Measurements from ENCODE around the gene HEBP2.
"Not testable (repeated sequence)": the region's sequence is repeated elsewhere in the genome, so short reads cannot be mapped to it uniquely, and the experiment has no call there.

The HEBP2 gene

DNA sequence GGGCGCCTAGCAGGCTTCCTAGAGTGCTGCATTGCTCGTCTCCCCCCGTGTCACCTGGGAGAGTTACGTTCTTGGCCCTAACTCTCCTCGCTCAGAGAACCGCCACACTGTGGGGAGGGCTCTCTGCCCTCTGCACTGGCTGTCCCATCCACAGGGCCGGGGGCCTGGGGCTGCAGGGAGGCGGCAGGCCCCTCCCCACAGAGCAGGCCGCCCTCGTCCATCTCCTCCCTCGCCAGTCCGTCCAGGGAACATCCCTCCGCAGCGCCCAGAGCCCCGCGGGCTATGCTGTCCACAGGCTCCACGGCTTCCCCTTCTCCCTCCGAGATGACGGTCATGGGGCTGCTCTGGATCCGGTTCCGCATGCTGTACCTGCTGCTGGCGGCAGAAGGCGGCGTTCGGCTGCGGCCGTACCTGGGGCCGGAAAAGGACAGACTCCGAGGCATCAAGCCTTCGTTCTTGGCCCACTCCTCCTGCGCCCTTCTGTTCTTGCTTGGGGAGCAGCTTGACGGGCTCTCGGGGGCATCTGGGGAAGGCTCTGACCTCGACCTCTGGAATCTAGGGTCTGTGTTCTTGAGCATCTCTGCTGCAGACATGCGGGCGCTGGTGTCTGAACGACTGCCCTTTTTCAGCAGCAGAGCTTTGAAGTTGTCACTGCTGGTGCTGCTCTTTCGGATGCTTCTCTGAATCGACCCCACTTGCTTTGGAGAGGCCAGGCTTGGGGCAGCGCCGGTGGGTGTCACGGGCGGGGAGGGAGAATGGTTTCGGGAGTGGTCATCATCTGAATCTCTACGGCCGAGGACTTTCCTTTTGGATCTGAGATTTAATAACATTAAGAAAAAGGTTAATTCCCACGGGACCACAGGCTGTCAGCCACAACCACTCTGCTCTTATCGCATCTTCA is 20.2 kb downstream of the HEBP2 start:
- Histone ChIP-seq H3K36me3 (ENCODE audit: control insufficient read depth, insufficient read depth, low read length) (peaks cover 35% of the 10 kb centered on the region), H3K4me3 (ENCODE audit: extremely low read depth, insufficient read depth, low read length, poor library complexity, severe bottlenecking) (no peak overlapping the region), H3K27ac (ENCODE audit: low read depth, low read length, severe bottlenecking) (no peak overlapping the region), H3K9me3 (ENCODE audit: control insufficient read depth, low read length) (no peaks in the 10 kb centered on the region), H3K4me1 (ENCODE audit: control insufficient read depth, insufficient read depth, low read length, poor library complexity, severe bottlenecking) (no peaks in the 10 kb centered on the region)
- 93 to 96% methylated on average over 42 to 44 of the region's 48 CpGs for WGBS, 2 experiments (ENCODE audit: insufficient coverage in 2 of 2)

DNA sequence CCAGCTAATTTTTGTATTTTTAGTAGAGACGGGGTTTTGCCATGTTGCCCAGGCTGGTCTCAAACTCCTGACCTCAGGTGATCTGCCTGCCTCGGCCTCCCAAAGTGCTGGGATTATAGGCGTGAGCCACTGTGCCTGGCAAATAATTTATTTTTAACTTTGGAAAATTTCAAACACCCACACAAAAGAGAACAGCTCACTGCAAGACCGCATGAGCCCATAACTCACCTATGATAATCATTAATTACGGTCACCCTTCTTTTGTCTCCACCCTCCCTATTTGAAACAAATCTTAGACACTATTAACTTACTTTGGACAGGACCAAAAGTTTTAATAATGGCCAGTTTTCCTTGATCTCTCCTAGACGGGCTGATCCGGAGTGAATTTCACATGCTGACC is 21.2 kb downstream of the HEBP2 start:
- WGBS, 2 experiments (ENCODE audit: insufficient coverage in 2 of 2), result 85 to 92% methylated on average over 4 to 5 of the region's 7 CpGs
- H3K4me3 ChIP-seq (ENCODE audit: extremely low read depth, insufficient read depth, low read length, poor library complexity, severe bottlenecking); H3K27ac ChIP-seq (ENCODE audit: low read depth, low read length, severe bottlenecking); H3K4me1 ChIP-seq (ENCODE audit: control insufficient read depth, insufficient read depth, low read length, poor library complexity, severe bottlenecking); H3K9me3 ChIP-seq (ENCODE audit: control insufficient read depth, low read length): not testable (repeated sequence)
- peaks cover 32% of the 10 kb centered on the region for H3K36me3 ChIP-seq (ENCODE audit: control insufficient read depth, insufficient read depth, low read length)

DNA sequence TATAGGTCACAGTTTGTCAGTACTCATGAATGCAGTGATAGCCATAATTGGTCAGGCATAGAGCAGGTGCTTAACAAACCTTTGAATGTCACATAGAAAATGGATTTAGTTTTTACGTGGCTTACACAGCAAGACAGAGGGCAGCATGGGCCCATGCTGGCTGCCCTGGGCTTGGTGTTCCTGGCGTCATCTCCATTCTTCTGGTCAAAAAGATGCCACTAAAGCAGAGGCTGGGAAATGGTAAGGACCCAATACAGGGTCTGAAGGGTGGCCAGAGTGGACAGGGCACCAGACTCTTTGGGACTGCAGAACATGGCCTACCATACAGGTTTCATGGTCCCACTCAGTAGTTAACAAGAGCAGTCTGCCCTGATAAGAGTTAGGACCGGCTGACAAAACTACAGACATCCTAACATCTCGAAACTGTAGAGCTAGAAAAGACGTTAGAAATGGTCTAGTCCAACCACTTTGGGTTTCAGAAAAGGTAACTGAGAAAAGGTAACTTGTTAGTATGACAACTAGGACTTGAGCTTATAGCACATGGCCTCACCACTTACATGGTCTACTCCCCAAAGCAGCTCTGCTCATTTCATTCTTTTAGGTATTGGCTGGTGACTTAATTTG is 22.6 kb downstream of the HEBP2 start:
- no peaks in the 10 kb centered on the region for H3K4me1 ChIP-seq (ENCODE audit: control insufficient read depth, insufficient read depth, low read length, poor library complexity, severe bottlenecking)
- no peak overlapping the region for H3K4me3 ChIP-seq (ENCODE audit: extremely low read depth, insufficient read depth, low read length, poor library complexity, severe bottlenecking)
- peaks cover 30% of the 10 kb centered on the region for H3K36me3 ChIP-seq (ENCODE audit: control insufficient read depth, insufficient read depth, low read length)
- WGBS, 2 experiments (ENCODE audit: insufficient coverage in 2 of 2), result 97 to 100% methylated on average over 1 to 3 of the region's 5 CpGs
- no peaks in the 10 kb centered on the region for H3K9me3 ChIP-seq (ENCODE audit: control insufficient read depth, low read length)
- H3K27ac ChIP-seq (ENCODE audit: low read depth, low read length, severe bottlenecking), result no peak overlapping the region

DNA sequence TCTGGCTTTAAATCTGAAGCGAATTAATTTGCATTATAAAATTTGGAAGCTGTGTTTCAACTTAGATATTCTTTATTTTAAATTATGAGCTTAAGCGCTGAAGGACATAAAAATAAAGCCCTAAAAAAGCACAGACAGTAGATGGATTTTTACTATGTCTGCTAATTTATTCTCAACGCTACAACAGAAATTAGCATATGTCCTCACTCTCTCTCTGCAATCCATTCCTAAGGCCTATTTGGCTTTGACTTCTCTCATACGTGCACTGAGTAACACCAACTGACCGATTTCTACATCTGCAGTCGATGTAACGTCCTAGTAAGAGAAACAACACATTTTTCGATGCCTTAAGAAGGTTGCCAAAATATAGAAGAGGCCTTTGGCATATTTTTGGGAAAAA is 23.7 kb downstream of the HEBP2 start:
- Histone ChIP-seq H3K36me3 (ENCODE audit: control insufficient read depth, insufficient read depth, low read length) (peaks cover 39% of the 10 kb centered on the region), H3K27ac (ENCODE audit: low read depth, low read length, severe bottlenecking) (no peak overlapping the region), H3K4me3 (ENCODE audit: extremely low read depth, insufficient read depth, low read length, poor library complexity, severe bottlenecking) (no peak overlapping the region), H3K9me3 (ENCODE audit: control insufficient read depth, low read length) (no peaks in the 10 kb centered on the region), H3K4me1 (ENCODE audit: control insufficient read depth, insufficient read depth, low read length, poor library complexity, severe bottlenecking) (no peaks in the 10 kb centered on the region)
- WGBS, 2 experiments (ENCODE audit: insufficient coverage in 2 of 2), result 93 to 94% methylated on average over 5 of the region's 8 CpGs

DNA sequence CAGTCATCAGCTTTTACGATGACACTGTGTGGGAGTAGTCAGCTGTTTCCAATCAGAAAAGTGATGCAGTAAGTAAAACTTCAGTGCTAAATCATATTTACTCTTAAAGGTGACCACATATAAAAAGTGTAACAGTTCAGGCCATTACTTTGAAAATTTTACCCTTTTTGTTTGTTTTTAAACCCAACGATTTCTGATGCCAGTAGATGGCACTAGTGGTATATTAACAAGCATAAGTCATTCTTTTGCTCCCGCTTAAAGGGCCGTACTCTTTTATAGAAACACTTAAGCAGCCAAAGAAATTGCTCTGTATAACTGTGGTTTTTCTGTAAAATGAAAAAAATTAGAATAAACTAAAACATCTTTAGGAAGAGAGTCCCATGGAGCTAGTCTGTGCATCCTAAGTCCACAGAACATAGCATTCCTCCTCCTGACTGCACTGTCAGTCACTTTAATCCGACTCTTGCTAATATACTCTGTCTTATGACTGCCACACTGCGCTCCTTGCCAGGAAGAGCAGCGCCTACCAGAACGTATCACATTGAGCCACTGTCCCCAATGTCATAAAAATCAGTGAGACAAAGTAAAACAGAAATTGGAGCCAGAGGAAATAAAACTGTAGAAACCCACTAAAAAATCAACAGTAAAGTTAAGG is 25.0 kb downstream of the HEBP2 start:
- Histone ChIP-seq H3K27ac (ENCODE audit: low read depth, low read length, severe bottlenecking) (no peak overlapping the region), H3K4me1 (ENCODE audit: control insufficient read depth, insufficient read depth, low read length, poor library complexity, severe bottlenecking) (no peaks in the 10 kb centered on the region), H3K9me3 (ENCODE audit: control insufficient read depth, low read length) (no peaks in the 10 kb centered on the region), H3K36me3 (ENCODE audit: control insufficient read depth, insufficient read depth, low read length) (peaks cover 39% of the 10 kb centered on the region), H3K4me3 (ENCODE audit: extremely low read depth, insufficient read depth, low read length, poor library complexity, severe bottlenecking) (no peak overlapping the region)
- WGBS, 2 experiments (ENCODE audit: insufficient coverage in 2 of 2), result 70 to 98% methylated on average over 3 to 5 of the region's 8 CpGs

DNA sequence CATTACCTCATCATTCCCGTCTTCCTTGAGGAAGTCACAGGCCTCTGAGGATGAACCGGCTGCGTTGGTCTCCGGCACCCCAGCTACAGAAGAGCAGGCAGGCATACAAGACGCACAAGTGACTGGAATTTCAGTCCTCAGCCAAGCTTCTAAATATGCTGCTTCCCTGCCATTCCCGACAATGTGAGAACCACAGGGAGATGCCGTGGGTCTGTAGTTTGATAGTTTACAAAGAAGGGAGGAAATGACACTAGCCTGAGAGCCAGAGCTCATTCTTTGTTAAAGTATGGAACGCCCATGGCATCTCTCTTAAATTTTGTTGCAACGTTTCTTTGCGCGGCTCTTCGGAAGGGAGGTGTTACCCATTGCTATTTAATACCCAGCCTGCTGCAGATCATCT is 25.7 kb downstream of the HEBP2 start:
- no peaks in the 10 kb centered on the region for H3K4me1 ChIP-seq (ENCODE audit: control insufficient read depth, insufficient read depth, low read length, poor library complexity, severe bottlenecking)
- no peak overlapping the region for H3K27ac ChIP-seq (ENCODE audit: low read depth, low read length, severe bottlenecking)
- no peaks in the 10 kb centered on the region for H3K9me3 ChIP-seq (ENCODE audit: control insufficient read depth, low read length)
- H3K4me3 ChIP-seq (ENCODE audit: extremely low read depth, insufficient read depth, low read length, poor library complexity, severe bottlenecking), result no peak overlapping the region
- peaks cover 34% of the 10 kb centered on the region for H3K36me3 ChIP-seq (ENCODE audit: control insufficient read depth, insufficient read depth, low read length)
- WGBS, 2 experiments (ENCODE audit: insufficient coverage in 2 of 2), result 84 to 92% methylated on average over 7 to 12 of the region's 12 CpGs

DNA sequence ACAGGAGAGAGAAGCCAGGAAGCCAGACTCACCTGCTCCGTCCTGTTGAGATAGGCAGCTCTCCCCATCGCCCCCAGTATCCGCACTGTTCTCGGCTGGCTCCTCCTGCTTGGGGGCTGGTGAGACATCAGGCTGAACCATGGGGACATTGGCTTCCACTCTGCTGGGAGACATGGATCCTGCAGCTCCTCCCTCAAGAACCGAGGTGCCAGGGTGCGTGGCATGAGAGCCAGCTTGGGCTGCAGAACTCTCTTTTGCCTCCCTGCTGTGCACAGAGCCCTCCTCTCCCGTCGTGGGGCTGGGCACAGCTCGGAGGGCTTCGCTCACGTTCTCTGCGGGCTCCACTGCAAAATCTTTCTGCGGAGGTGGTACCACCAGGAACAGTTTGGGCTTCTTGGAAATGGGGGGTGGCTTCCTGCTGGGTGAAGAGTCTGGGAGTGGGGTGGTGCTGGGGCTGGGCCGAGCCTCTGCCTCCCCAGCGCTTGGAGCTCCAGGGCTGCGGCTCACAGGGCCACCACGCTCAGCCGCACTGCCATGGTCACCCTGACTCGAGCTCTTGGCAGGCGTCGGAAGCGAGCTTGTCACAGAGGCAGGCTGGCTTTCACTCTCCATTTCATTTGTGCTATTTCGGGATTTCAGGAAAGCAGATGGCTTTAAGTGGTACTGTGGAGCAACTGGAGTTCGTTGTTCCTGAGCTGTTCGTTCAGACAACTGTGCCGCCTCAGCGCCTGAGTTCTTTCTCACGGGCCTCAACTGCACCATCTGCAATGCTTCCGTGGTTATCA is 26.5 kb downstream of the HEBP2 start:
- H3K4me3 ChIP-seq (ENCODE audit: extremely low read depth, insufficient read depth, low read length, poor library complexity, severe bottlenecking), result no peak overlapping the region
- H3K4me1 ChIP-seq (ENCODE audit: control insufficient read depth, insufficient read depth, low read length, poor library complexity, severe bottlenecking), result no peaks in the 10 kb centered on the region
- no peak overlapping the region for H3K27ac ChIP-seq (ENCODE audit: low read depth, low read length, severe bottlenecking)
- 93 to 94% methylated on average over 21 to 26 of the region's 29 CpGs for WGBS, 2 experiments (ENCODE audit: insufficient coverage in 2 of 2)
- no peaks in the 10 kb centered on the region for H3K9me3 ChIP-seq (ENCODE audit: control insufficient read depth, low read length)
- H3K36me3 ChIP-seq (ENCODE audit: control insufficient read depth, insufficient read depth, low read length), result peaks cover 32% of the 10 kb centered on the region

DNA sequence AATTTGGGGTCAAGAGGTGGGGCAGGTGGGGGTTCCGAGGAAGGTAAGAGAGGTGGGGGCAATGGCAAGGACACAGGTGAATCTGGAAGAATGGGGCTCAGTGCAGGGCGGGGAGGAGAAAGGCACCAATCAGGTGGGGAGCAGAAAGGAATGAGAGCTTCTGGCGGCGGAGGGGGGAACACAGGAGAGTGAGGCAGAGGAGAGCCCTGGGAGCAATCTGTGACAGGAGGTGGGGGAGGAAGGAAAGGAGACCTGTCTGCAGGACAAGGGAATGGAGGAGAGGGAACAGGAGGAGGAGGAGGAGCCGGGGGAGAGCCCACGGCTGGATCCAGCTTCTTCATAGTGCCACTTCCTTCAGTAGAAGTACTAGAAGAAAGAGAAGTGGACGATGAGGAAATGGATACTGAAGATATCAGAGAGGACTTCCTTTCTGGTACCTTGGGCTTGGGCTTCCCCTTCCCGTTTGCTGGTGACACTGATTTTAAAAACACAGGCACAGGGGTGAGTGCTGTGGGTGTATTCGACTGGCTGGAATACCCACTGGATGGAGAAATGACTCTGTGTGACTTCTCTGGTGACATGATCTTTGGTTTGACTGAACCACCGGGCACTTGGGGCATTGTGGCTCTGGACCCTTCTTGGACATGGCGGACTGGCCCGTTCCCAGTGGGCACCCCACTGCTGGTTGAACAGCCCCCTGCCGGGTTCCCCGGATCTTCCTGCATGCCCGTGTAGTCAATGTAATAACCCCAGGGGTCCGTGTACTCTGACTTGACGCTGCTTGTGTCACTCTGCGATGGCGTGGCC is 27.4 kb downstream of the HEBP2 start:
- H3K9me3 ChIP-seq (ENCODE audit: control insufficient read depth, low read length), result no peaks in the 10 kb centered on the region
- H3K4me1 ChIP-seq (ENCODE audit: control insufficient read depth, insufficient read depth, low read length, poor library complexity, severe bottlenecking), result no peaks in the 10 kb centered on the region
- H3K4me3 ChIP-seq (ENCODE audit: extremely low read depth, insufficient read depth, low read length, poor library complexity, severe bottlenecking), result no peak overlapping the region
- H3K27ac ChIP-seq (ENCODE audit: low read depth, low read length, severe bottlenecking), result no peak overlapping the region
- 88 to 92% methylated on average over 14 to 18 of the region's 19 CpGs for WGBS, 2 experiments (ENCODE audit: insufficient coverage in 2 of 2)
- peaks cover 32% of the 10 kb centered on the region for H3K36me3 ChIP-seq (ENCODE audit: control insufficient read depth, insufficient read depth, low read length)

DNA sequence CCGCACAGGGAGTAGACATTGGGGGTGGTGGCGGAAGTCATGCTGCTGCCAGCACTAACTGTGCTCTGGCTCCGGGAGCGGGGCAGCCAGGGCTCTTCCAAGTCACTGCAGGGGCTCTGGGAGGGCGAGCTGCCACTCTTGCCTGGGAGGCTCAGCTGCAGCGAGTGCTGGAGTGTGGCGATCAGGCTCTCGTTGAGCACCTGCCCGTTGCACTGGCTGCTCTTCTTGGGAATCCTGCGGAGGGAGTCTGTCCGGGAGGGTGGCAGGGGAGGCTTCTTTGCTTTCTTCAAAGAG is 28.0 kb downstream of the HEBP2 start:
- peaks cover 31% of the 10 kb centered on the region for H3K36me3 ChIP-seq (ENCODE audit: control insufficient read depth, insufficient read depth, low read length)

DNA sequence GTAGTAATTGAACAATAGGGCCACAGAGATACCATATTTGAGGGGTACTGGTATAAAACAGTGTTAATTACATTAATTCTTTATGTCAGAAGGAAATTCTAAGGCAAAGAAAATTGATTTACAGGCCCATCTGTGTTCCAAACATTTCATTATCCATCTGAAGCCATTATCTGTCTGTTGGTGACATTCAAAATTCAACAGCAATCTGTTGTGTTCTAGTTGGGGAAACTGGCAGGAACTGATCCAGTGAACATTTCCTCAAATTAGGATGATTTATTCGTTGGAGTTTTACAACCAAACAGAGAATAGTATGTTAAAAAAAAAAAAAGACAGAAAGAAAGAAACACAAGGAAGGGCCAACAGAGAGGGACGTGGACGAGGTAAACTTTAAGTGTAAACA is 30.1 kb downstream of the HEBP2 start:
- WGBS, 2 experiments (ENCODE audit: insufficient coverage in 2 of 2), result 73% methylated on average over 3 of the region's 3 CpGs; no CpG with 5 or more reads in 1 of the 2 experiments
- H3K36me3 ChIP-seq (ENCODE audit: control insufficient read depth, insufficient read depth, low read length), result peaks cover 40% of the 10 kb centered on the region

More for the DNA sequence above, 28.0 kb downstream of the HEBP2 start:
- Histone ChIP-seq H3K9me3 (ENCODE audit: control insufficient read depth, low read length) (no peaks in the 10 kb centered on the region), H3K27ac (ENCODE audit: low read depth, low read length, severe bottlenecking) (no peak overlapping the region), H3K4me3 (ENCODE audit: extremely low read depth, insufficient read depth, low read length, poor library complexity, severe bottlenecking) (no peak overlapping the region), H3K4me1 (ENCODE audit: control insufficient read depth, insufficient read depth, low read length, poor library complexity, severe bottlenecking) (no peaks in the 10 kb centered on the region)
- 93 to 94% methylated on average over 10 of the region's 11 CpGs for WGBS, 2 experiments (ENCODE audit: insufficient coverage in 2 of 2)

More for the DNA sequence above, 30.1 kb downstream of the HEBP2 start:
- Histone ChIP-seq H3K4me3 (ENCODE audit: extremely low read depth, insufficient read depth, low read length, poor library complexity, severe bottlenecking) (no peak overlapping the region), H3K27ac (ENCODE audit: low read depth, low read length, severe bottlenecking) (no peak overlapping the region), H3K4me1 (ENCODE audit: control insufficient read depth, insufficient read depth, low read length, poor library complexity, severe bottlenecking) (no peaks in the 10 kb centered on the region), H3K9me3 (ENCODE audit: control insufficient read depth, low read length) (no peaks in the 10 kb centered on the region)
